HepG2 (cell line): ENCODE results near the gene ZNF75A. TPM values are rescaled to one million over a fixed set of nuclear protein-coding genes. Genes with fewer than 3 reads are reported as not detected.
A peak's percentile ranks its signal among the peaks of the same experiment; 100 is the strongest.

Experiments
- ATF1 ChIP-seq: IDR thresholded peaks from 2 replicates; pipeline ENCODE4 v1.6.1; 2016; ENCODE audit warnings: mild to moderate bottlenecking, control low read depth
- CBX1 ChIP-seq: IDR thresholded peaks from one replicate; pipeline ENCODE4 v1.6.1; 2016; ENCODE audit warnings: antibody characterized with exemption, low read depth
- ESRRA ChIP-seq: sonication (generic); formaldehyde crosslinking; IDR thresholded peaks from 2 replicates; pipeline ENCODE4 v1.5.1; 2020; ENCODE audit warnings: mild to moderate bottlenecking, low read depth, missing genetic modification reagents
- ETV6 ChIP-seq: sonication (generic); formaldehyde crosslinking; conservative IDR thresholded peaks from 2 replicates; pipeline ENCODE4 v1.4.0; 2020; ENCODE audit warnings: missing genetic modification reagents
- MAX ChIP-seq: IDR thresholded peaks from 2 replicates; pipeline ENCODE4 v1.6.1; 2012; ENCODE audit warnings: inconsistent platforms
- SYNCRIP ChIP-seq: fragments of 200-400 bp; formaldehyde crosslinking; IDR thresholded peaks from 2 replicates; pipeline ENCODE4 v1.6.1; 2018; ENCODE audit warnings: mild to moderate bottlenecking, low read depth, low read length; ENCODE audit not compliant: insufficient read depth
- ZBTB49 ChIP-seq: sonication (generic); formaldehyde crosslinking; IDR thresholded peaks from 2 replicates; pipeline ENCODE4 v1.4.0; 2020; ENCODE audit warnings: missing genetic modification reagents, borderline replicate concordance
- ZNF124 ChIP-seq: sonication (generic); formaldehyde crosslinking; IDR thresholded peaks from 2 replicates; pipeline ENCODE4 v1.4.0; 2020; ENCODE audit warnings: missing genetic modification reagents
- ZNF354B ChIP-seq: sonication (generic); formaldehyde crosslinking; IDR thresholded peaks from 2 replicates; pipeline ENCODE4 v1.8.0; 2022; ENCODE audit warnings: mild to moderate bottlenecking, missing genetic modification reagents
- ZNF562 ChIP-seq: sonication (generic); formaldehyde crosslinking; IDR thresholded peaks from 2 replicates; pipeline ENCODE4 v1.8.0; 2022; ENCODE audit warnings: missing genetic modification reagents, borderline replicate concordance
- ZNF615 ChIP-seq: sonication (generic); formaldehyde crosslinking; IDR thresholded peaks from 2 replicates; pipeline ENCODE4 v1.5.0; 2020; ENCODE audit warnings: mild to moderate bottlenecking, missing genetic modification reagents, borderline replicate concordance
- ZSCAN22 ChIP-seq: sonication (generic); formaldehyde crosslinking; IDR thresholded peaks from 2 replicates; pipeline ENCODE4 v1.4.0; 2020; ENCODE audit warnings: mild to moderate bottlenecking, missing genetic modification reagents
- polyA plus RNA-seq, 8 experiments: library from polyadenylated mRNA; depleted of rRNA in 3 of 8; stranded (reverse) in 7 of 8; unstranded in 1 of 8; fragments of >200 nt; fragmentation: Illumina TruSeq in 4 of 8; extraction: Trizol in 4 of 8; gene quantifications; 2 replicates each; pipeline versions ENCODE4 v1.2.1 to v1.2.3, GENCODE V29; 2011 to 2016; ENCODE audit warnings: low read depth in 4 of 8, missing spikeins in 1 of 8, mixed read lengths in 1 of 8; ENCODE audit not compliant: insufficient read depth in 1 of 8
- total RNA-seq, 5 experiments: library from RNA; depleted of rRNA; stranded (reverse); fragments of >200 nt; fragmentation: Illumina TruSeq; extraction: Trizol; gene quantifications; 2 replicates each; pipeline ENCODE4 v1.2.3, GENCODE V29; 2016; ENCODE audit warnings: low read depth in 1 of 5
- TF ChIP-seq, protein P1 (sequence below): sonication (generic); formaldehyde crosslinking; IDR thresholded peaks from 2 replicates; pipeline ENCODE4 v1.5.0; 2020; ENCODE audit warnings: mild to moderate bottlenecking, low read depth, missing genetic modification reagents, borderline replicate concordance
- TF ChIP-seq, protein P2 (sequence below): sonication (generic); formaldehyde crosslinking; IDR thresholded peaks from 2 replicates; pipeline ENCODE4 v1.5.0; 2020; ENCODE audit warnings: missing genetic modification reagents
- TF ChIP-seq, protein P3 (sequence below): sonication (generic); formaldehyde crosslinking; IDR thresholded peaks from 2 replicates; pipeline ENCODE4 v1.4.0; 2020; ENCODE audit warnings: mild to moderate bottlenecking, missing genetic modification reagents

Gene ZNF75A
- total and polyA plus RNA-seq, 2 of the 13 experiments (the other 11 are each of a cell fraction or from before 2014, with no cell fraction given): 1.4 to 2.1 TPM

- TF ChIP-seq, protein P1, sequence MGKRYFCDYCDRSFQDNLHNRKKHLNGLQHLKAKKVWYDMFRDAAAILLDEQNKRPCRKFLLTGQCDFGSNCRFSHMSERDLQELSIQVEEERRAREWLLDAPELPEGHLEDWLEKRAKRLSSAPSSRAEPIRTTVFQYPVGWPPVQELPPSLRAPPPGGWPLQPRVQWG: no peak
- TF ChIP-seq ZNF562 (CRISPR knock-in tag) (no peak), ZNF615 (0 out of 2 replicates have a peak, but pooled peaks have one; percentile 11), ETV6 (peak; percentile 33; the same call in 1 of the 2 replicates), ZSCAN22 (CRISPR knock-in tag) (no peak), ATF1 (CRISPR knock-in tag) (peak; percentile 77), ZNF124 (peak; percentile 42; the same call in 1 of the 2 replicates), ESRRA (CRISPR knock-in tag) (0 out of 2 replicates have a peak, but pooled peaks have one; percentile 10), MAX (peak; percentile 94), ZNF354B (CRISPR knock-in tag) (0 out of 2 replicates have a peak, but pooled peaks have one; percentile 34), ZBTB49 (CRISPR knock-in tag) (no peak), SYNCRIP (no peak), CBX1 (no peak)
- TF ChIP-seq, protein P2, sequence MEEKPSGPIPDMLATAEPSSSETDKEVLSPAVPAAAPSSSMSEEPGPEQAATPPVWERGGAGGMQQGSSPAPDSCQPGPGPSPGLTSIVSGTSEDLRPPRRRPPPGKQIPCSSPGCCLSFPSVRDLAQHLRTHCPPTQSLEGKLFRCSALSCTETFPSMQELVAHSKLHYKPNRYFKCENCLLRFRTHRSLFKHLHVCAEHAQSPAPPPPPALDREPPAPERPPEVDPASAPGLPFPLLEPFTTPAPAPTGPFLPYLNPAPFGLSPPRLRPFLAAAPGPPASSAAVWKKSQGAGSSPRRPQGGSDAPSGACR: no peak
- TF ChIP-seq, protein P3, sequence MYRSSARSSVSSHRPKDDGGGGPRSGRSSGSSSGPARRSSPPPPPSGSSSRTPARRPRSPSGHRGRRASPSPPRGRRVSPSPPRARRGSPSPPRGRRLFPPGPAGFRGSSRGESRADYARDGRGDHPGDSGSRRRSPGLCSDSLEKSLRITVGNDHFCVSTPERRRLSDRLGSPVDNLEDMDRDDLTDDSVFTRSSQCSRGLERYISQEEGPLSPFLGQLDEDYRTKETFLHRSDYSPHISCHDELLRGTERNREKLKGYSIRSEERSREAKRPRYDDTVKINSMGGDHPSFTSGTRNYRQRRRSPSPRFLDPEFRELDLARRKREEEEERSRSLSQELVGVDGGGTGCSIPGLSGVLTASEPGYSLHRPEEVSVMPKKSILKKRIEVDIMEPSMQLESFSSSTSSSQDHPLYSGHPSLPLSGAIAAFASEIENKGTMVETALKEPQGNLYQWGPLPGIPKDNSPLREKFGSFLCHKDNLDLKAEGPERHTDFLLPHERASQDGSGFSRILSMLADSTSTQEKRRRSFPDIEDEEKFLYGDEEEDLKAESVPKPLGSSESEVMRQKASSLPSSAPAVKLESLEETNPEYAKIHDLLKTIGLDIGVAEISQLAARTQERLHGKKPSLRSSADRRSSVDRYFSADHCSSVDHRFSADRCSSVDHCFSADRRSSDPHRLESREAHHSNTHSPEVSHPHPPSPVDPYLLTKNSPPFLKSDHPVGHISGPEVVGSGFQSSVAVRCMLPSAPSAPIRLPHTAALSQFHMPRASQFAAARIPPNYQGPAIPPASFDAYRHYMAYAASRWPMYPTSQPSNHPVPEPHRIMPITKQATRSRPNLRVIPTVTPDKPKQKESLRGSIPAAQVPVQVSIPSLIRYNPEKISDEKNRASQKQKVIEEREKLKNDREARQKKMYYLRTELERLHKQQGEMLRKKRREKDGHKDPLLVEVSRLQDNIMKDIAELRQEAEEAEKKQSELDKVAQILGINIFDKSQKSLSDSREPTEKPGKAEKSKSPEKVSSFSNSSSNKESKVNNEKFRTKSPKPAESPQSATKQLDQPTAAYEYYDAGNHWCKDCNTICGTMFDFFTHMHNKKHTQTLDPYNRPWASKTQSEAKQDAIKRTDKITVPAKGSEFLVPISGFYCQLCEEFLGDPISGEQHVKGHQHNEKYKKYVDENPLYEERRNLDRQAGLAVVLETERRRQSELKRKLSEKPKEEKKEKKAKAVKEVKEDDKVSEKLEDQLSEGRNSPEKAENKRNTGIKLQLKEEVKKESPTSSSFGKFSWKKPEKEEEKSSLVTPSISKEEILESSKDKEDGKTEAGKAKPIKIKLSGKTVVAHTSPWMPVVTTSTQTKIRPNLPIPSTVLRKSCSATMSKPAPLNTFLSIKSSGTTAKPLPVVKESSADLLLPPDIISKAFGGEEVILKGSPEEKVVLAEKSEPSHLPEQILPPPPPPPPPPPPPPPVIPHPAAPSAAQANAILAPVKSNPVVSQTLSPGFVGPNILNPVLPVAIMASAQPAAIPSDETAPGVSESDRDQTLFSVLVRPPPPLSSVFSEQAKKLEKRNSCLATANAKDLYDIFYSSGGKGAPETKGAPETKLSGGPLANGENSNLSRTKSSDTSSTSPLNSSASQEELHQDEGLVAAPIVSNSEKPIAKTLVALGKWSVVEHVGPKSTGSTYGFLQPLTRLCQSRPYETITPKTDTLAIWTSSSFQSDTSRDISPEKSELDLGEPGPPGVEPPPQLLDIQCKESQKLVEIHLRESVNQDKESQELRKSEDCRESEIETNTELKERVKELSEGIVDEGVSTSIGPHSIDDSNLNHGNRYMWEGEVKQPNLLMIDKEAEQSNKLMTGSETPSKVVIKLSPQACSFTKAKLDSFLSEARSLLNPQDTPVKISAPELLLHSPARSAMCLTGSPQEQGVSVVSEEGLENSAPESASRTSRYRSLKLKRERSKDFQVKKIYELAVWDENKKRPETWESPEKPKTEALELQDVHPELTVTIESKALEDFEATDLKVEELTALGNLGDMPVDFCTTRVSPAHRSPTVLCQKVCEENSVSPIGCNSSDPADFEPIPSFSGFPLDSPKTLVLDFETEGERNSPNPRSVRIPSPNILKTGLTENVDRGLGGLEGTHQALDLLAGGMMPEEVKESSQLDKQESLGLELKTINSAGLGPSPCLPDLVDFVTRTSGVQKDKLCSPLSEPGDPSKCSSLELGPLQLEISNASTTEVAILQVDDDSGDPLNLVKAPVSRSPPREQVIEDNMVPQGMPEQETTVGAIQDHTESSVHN (CRISPR knock-in tag): peak; percentile 41; the same call in 1 of the 2 replicates
Observed at GRCh38 chr16:3264137-3265036, 40.9 kb upstream of the ZNF75A start (continued).
